MV-4-11 (cell line): ENCODE data around the gene PKD1.

Source experiments
- DNase-seq: peaks from one replicate; lab custom pipeline; 2025; lab: John Stamatoyannopoulos, UW

PKD1 gene

GRCh38 chr16:2071454-2072202, 64.1 kb downstream of the PKD1 start:
- DNase-seq, result no peak

GRCh38 chr16:2070576-2071453, 64.9 kb downstream of the PKD1 start:
- DNase-seq, result no peak

- no peak for DNase-seq
These were observed 69.6 kb downstream of the PKD1 start for GRCh38 chr16:2066139-2066538.

- DNase-seq, result no peak
These were observed 71.2 kb downstream of the PKD1 start for GRCh38 chr16:2064368-2064945.

- DNase-seq, result no peak
These were observed 71.8 kb downstream of the PKD1 start for GRCh38 chr16:2063861-2064260.

GRCh38 chr16:2062801-2063200, 72.9 kb downstream of the PKD1 start:
- DNase-seq, result no peak

- DNase-seq, result no peak
These were observed 74.2 kb downstream of the PKD1 start for GRCh38 chr16:2061526-2061925.

GRCh38 chr16:2061023-2061422, 74.7 kb downstream of the PKD1 start:
- DNase-seq, result no peak

- no peak for DNase-seq
These were observed 75.4 kb downstream of the PKD1 start for GRCh38 chr16:2060346-2060745.

- no peak for DNase-seq
These were observed 76.8 kb downstream of the PKD1 start for GRCh38 chr16:2058872-2059271.

- no peak for DNase-seq
These were observed 77.3 kb downstream of the PKD1 start for GRCh38 chr16:2058420-2058819.

- no peak for DNase-seq
These were observed 78.3 kb downstream of the PKD1 start for GRCh38 chr16:2057438-2057837.

GRCh38 chr16:2056681-2057407, 78.9 kb downstream of the PKD1 start:
- peak; percentile 4 for DNase-seq

- no peak for DNase-seq
These were observed 79.6 kb downstream of the PKD1 start for GRCh38 chr16:2056077-2056476.

GRCh38 chr16:2054543-2055245, 81.0 kb downstream of the PKD1 start:
- DNase-seq, result no peak

- DNase-seq, result no peak
These were observed 81.8 kb downstream of the PKD1 start for GRCh38 chr16:2053897-2054296.

GRCh38 chr16:2053211-2053610, 82.5 kb downstream of the PKD1 start:
- no peak for DNase-seq

GRCh38 chr16:2048116-2048543, 87.6 kb downstream of the PKD1 start:
- DNase-seq, result no peak

GRCh38 chr16:2047330-2048115, 88.2 kb downstream of the PKD1 start, which contains the start of the genes NTHL1 and TSC2:
Gene NTHL1 (minus strand): TSS chr16:2047834. CDS start chr16:2047823, 11 bp downstream.
Gene TSC2 (plus strand): TSS chr16:2047985. CDS start chr16:2048616, 631 bp downstream.
- DNase-seq, result peak; percentile 91

GRCh38 chr16:2046893-2047329, 88.8 kb downstream of the PKD1 start:
- no peak for DNase-seq
